HepG2 (cell line): ENCODE measurements around the gene DEFB129. TPM values are rescaled to one million over a fixed set of nuclear protein-coding genes. Genes with fewer than 3 reads are reported as not detected.

Source experiments
- ADNP ChIP-seq: sonication (generic); formaldehyde crosslinking; IDR thresholded peaks from 2 replicates; pipeline ENCODE4 v1.4.0; 2020; ENCODE audit warnings: missing genetic modification reagents
- BORCS8-MEF2B ChIP-seq: sonication (generic); formaldehyde crosslinking; IDR thresholded peaks from 2 replicates; pipeline ENCODE4 v1.8.0; 2022; ENCODE audit warnings: mild to moderate bottlenecking, missing genetic modification reagents
- CEBPB ChIP-seq: IDR thresholded peaks from 2 replicates; pipeline ENCODE4 v1.6.1; 2011; ENCODE audit warnings: low read depth, low read length, improper control_type of control experiment, borderline replicate concordance
- FOXK1 ChIP-seq: sonication (generic); formaldehyde crosslinking; IDR thresholded peaks from 2 replicates; pipeline ENCODE4 v1.4.0; 2020; ENCODE audit warnings: low read depth, missing genetic modification reagents, borderline replicate concordance
- HNRNPH1 ChIP-seq: fragments of 200-400 bp; formaldehyde crosslinking; optimal IDR thresholded peaks from 2 replicates; pipeline ENCODE3; 2017; ENCODE audit warnings: mild to moderate bottlenecking, low read depth, low read length
- JUN ChIP-seq: sonication (generic); formaldehyde crosslinking; IDR thresholded peaks from 2 replicates; pipeline ENCODE4 v1.4.0; 2020; ENCODE audit warnings: mild to moderate bottlenecking, missing genetic modification reagents
- JUND ChIP-seq: sonication (generic); formaldehyde crosslinking; IDR thresholded peaks from 2 replicates; pipeline ENCODE4 v1.8.0; 2022; ENCODE audit warnings: mild to moderate bottlenecking, missing genetic modification reagents
- MBNL3 ChIP-seq: fragments of 250-450 bp; sonication (Bioruptor Pico); conservative IDR thresholded peaks from 2 replicates; pipeline ENCODE4 v1.8.0; 2022; ENCODE audit warnings: mild to moderate bottlenecking, inconsistent platforms
- SMC3 ChIP-seq: IDR thresholded peaks from 2 replicates; pipeline ENCODE4 v1.6.1; 2011; ENCODE audit warnings: low read length, improper control_type of control experiment
- SNAI1 ChIP-seq: sonication (generic); formaldehyde crosslinking; IDR thresholded peaks from 2 replicates; pipeline ENCODE4 v1.5.0; 2020; ENCODE audit warnings: mild to moderate bottlenecking, missing genetic modification reagents, borderline replicate concordance
- SP1 ChIP-seq, 2 experiments: fragments of 450-650 bp in 1 of 2; sonication (generic) in 1 of 2; formaldehyde crosslinking in 1 of 2; IDR thresholded peaks; 2 replicates each; pipeline versions ENCODE4 v1.4.0 to v1.6.1; 2016 to 2020; ENCODE audit warnings: missing genetic modification reagents in 1 of 2
- THYN1 ChIP-seq: sonication (generic); formaldehyde crosslinking; IDR thresholded peaks from 2 replicates; pipeline ENCODE4 v1.8.1; 2023; ENCODE audit warnings: low read depth, mild to moderate bottlenecking, moderate library complexity, missing genetic modification reagents, borderline replicate concordance
- ZNF230 ChIP-seq: sonication (generic); formaldehyde crosslinking; IDR thresholded peaks from 2 replicates; pipeline ENCODE4 v1.4.0; 2020; ENCODE audit warnings: mild to moderate bottlenecking, missing genetic modification reagents
- ZNF256 ChIP-seq: sonication (generic); formaldehyde crosslinking; conservative IDR thresholded peaks from 2 replicates; pipeline ENCODE4 v1.4.0; 2020; ENCODE audit warnings: missing genetic modification reagents
- ZNF274 ChIP-seq: sonication (generic); formaldehyde crosslinking; IDR thresholded peaks from 2 replicates; pipeline ENCODE4 v1.5.1; 2020; ENCODE audit warnings: mild to moderate bottlenecking, missing genetic modification reagents
- ZNF3 ChIP-seq: IDR thresholded peaks from 2 replicates; pipeline ENCODE4 v1.7.0; 2017; ENCODE audit warnings: inconsistent platforms
- ZNF317 ChIP-seq: sonication (generic); formaldehyde crosslinking; IDR thresholded peaks from 2 replicates; pipeline ENCODE4 v1.5.0; 2020; ENCODE audit warnings: mild to moderate bottlenecking, missing genetic modification reagents
- ZNF33B ChIP-seq: sonication (generic); formaldehyde crosslinking; IDR thresholded peaks from 2 replicates; pipeline ENCODE4 v1.5.1; 2020; ENCODE audit warnings: mild to moderate bottlenecking, missing genetic modification reagents
- ZNF550 ChIP-seq: sonication (generic); formaldehyde crosslinking; IDR thresholded peaks from 2 replicates; pipeline ENCODE4 v1.4.0; 2020; ENCODE audit warnings: mild to moderate bottlenecking, missing genetic modification reagents, borderline replicate concordance
- ZNF775 ChIP-seq: sonication (generic); formaldehyde crosslinking; IDR thresholded peaks from 2 replicates; pipeline ENCODE4 v1.4.0; 2020; ENCODE audit warnings: missing genetic modification reagents, mild to moderate bottlenecking, moderate library complexity, borderline replicate concordance
- ZNF792 ChIP-seq: IDR thresholded peaks from 2 replicates; pipeline ENCODE4 v1.6.1; 2016
- ZNF883 ChIP-seq: sonication (generic); formaldehyde crosslinking; IDR thresholded peaks from 2 replicates; pipeline ENCODE4 v1.5.1; 2020; ENCODE audit warnings: mild to moderate bottlenecking, missing genetic modification reagents; ENCODE audit errors: not compliant biosample characterization
- polyA plus RNA-seq, 8 experiments: library from polyadenylated mRNA; depleted of rRNA in 3 of 8; stranded (reverse) in 7 of 8; unstranded in 1 of 8; fragments of >200 nt; fragmentation: Illumina TruSeq in 4 of 8; extraction: Trizol in 4 of 8; gene quantifications; 2 replicates each; pipeline versions ENCODE4 v1.2.1 to v1.2.3, GENCODE V29; 2011 to 2016; ENCODE audit warnings: low read depth in 4 of 8, missing spikeins in 1 of 8, mixed read lengths in 1 of 8; ENCODE audit not compliant: insufficient read depth in 1 of 8
- total RNA-seq, 5 experiments: library from RNA; depleted of rRNA; stranded (reverse); fragments of >200 nt; fragmentation: Illumina TruSeq; extraction: Trizol; gene quantifications; 2 replicates each; pipeline ENCODE4 v1.2.3, GENCODE V29; 2016; ENCODE audit warnings: low read depth in 1 of 5
- TF ChIP-seq, protein P1 (sequence below): sonication (generic); formaldehyde crosslinking; IDR thresholded peaks from 2 replicates; pipeline ENCODE4 v1.5.1; 2020; ENCODE audit warnings: mild to moderate bottlenecking, missing genetic modification reagents, moderate library complexity
- TF ChIP-seq, protein P2 (sequence below): sonication (generic); formaldehyde crosslinking; IDR thresholded peaks from 2 replicates; pipeline ENCODE4 v1.5.0; 2020; ENCODE audit warnings: missing genetic modification reagents
- TF ChIP-seq, protein P3 (sequence below): sonication (generic); formaldehyde crosslinking; IDR thresholded peaks from 2 replicates; pipeline ENCODE4 v1.5.1; 2020; ENCODE audit warnings: missing genetic modification reagents, mild to moderate bottlenecking, borderline replicate concordance
- TF ChIP-seq, protein P4 (sequence below): sonication (generic); formaldehyde crosslinking; IDR thresholded peaks from 2 replicates; pipeline ENCODE4 v1.8.0; 2023; ENCODE audit warnings: mild to moderate bottlenecking, missing genetic modification reagents

DEFB129 gene
- total and polyA plus RNA-seq, 2 of the 13 experiments (the other 11 are each of a cell fraction or from before 2014, with no cell fraction given), result not detected

DNA sequence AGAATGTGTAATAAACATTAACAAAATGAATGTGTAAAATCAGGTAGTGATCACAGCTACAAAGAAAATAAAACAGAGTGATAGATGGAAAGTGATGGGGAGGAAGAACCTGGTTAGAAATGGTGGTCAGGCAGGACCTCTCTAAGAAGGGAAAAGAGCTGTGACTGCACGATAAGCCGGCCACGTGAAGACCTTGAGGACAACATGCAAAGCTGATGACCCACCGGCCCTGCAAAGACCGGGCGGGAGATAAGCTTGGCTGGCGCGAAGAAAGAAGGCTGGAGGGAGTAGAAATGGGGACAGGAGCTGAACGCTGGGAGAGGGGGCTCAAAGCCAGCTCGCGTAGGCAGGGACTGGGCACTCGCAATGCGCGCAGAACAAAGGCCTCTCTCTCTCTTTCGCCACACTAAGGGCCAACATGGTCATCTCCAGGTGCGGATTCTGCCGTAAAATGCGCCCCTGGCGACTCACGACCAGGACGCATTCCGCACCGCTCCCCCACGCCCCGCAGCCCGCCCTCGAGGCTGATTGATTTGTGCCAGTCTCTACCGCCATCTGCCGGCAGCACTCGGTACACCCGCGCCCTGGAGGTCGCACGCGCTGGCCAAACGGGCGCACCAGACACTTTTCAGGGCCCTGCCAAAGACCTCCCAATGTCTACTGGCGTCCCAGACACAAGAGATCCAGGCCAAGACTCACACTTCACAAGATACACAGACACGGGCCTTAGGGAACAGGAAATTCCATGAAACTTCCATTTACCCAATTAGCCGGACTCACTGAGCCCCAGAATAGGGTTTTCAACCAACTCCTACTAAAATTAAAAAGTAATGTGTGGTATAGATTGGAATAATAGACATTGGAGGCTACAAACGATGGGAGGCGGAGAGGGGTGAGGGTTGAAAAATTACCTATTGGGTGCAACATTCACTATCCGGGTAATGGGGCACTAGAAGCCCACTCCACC is 39.8 kb downstream of the DEFB129 start (continued):
- TF ChIP-seq MBNL3 (CRISPR knock-in tag) (no peak), JUND (peak; percentile 80), CEBPB (peak; percentile 50; the same call in 1 of the 2 replicates), SMC3 (peak; percentile 57; the same call in 1 of the 2 replicates), ZNF230 (CRISPR knock-in tag) (no peak; the same call in 1 of the 2 replicates), ZNF33B (CRISPR knock-in tag) (peak; percentile 72; the same call in 1 of the 2 replicates), ZNF550 (peak; percentile 72; the same call in 1 of the 2 replicates), ZNF792 (peak; percentile 88), ADNP (CRISPR knock-in tag) (peak; percentile 60; the same call in 1 of the 2 replicates), JUN (peak; percentile 91), ZNF775 (peak; percentile 91), BORCS8-MEF2B (peak; percentile 98), THYN1 (CRISPR knock-in tag) (peak; percentile 98; the same call in 1 of the 2 replicates), ZNF3 (CRISPR knock-in tag) (peak; percentile 61; the same call in 1 of the 2 replicates), ZNF274 (CRISPR knock-in tag) (peak; percentile 84), HNRNPH1 (no peak), ZNF317 (CRISPR knock-in tag) (peak; percentile 83), SNAI1 (CRISPR knock-in tag) (peak; percentile 89; the same call in 1 of the 2 replicates), ZNF883 (CRISPR knock-in tag) (peak; percentile 92), ZNF256 (CRISPR knock-in tag) (0 out of 2 replicates have a peak, but pooled peaks have one; percentile 95), FOXK1 (CRISPR knock-in tag) (peak; percentile 75), SP1 (IDR thresholded peaks at IDR 0.05) (no peak), SP1 (CRISPR knock-in tag; IDR thresholded peaks at IDR 0.05) (peak; percentile 88)
- TF ChIP-seq, protein P1, sequence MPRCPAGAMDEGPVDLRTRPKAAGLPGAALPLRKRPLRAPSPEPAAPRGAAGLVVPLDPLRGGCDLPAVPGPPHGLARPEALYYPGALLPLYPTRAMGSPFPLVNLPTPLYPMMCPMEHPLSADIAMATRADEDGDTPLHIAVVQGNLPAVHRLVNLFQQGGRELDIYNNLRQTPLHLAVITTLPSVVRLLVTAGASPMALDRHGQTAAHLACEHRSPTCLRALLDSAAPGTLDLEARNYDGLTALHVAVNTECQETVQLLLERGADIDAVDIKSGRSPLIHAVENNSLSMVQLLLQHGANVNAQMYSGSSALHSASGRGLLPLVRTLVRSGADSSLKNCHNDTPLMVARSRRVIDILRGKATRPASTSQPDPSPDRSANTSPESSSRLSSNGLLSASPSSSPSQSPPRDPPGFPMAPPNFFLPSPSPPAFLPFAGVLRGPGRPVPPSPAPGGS (CRISPR knock-in tag), result peak; percentile 94
- TF ChIP-seq, protein P2, sequence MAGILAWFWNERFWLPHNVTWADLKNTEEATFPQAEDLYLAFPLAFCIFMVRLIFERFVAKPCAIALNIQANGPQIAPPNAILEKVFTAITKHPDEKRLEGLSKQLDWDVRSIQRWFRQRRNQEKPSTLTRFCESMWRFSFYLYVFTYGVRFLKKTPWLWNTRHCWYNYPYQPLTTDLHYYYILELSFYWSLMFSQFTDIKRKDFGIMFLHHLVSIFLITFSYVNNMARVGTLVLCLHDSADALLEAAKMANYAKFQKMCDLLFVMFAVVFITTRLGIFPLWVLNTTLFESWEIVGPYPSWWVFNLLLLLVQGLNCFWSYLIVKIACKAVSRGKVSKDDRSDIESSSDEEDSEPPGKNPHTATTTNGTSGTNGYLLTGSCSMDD (CRISPR knock-in tag), result no peak
- TF ChIP-seq, protein P3, sequence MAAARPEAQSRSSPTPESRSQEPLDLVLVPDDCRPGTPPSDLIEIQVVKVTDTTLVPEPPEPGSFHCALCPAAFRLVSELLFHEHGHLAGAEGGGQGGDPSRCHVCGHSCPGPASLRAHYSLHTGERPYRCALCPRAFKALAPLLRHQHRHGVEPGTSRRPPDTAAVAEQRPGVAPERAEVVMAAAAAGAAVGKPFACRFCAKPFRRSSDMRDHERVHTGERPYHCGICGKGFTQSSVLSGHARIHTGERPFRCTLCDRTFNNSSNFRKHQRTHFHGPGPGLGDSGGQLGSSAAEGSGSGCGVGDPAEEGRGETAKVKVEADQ (CRISPR knock-in tag), result peak; percentile 80; the same call in 1 of the 2 replicates
- TF ChIP-seq, protein P4, sequence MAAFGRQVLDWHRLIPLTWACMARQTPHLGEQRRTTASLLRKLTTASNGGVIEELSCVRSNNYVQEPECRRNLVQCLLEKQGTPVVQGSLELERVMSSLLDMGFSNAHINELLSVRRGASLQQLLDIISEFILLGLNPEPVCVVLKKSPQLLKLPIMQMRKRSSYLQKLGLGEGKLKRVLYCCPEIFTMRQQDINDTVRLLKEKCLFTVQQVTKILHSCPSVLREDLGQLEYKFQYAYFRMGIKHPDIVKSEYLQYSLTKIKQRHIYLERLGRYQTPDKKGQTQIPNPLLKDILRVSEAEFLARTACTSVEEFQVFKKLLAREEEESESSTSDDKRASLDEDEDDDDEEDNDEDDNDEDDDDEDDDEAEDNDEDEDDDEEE (CRISPR knock-in tag), result peak; percentile 98
